ENCODE measurements around the gene CERS6.

The CERS6 gene

GRCh38 chr2:168441214-168441872, 14.7 kb upstream of the CERS6 start:
- FAIRE-seq (no peak), DNase-seq (ENCODE audit: low spot score) (no peak)

DNA sequence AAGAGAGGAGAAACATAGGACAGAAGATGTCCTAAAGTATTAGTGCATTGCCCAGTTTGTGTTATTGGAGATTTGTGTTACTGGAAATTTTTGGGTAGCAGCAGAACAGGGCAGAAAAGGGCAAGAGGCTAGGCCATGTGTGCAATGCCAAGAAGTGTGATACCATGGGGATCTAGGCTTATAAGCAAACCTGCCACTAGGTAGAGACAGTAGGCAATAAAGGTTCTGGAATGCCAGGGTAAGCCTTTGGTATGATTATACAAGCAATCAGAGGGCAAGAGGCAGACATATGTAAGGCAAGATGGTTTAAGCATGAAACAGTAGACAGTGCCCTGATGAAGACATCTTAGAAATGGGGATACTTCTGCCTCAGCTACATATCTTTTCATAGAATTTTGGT, 12.3 kb upstream of the CERS6 start:
- DNase-seq (ENCODE audit: low spot score) (no peak), FAIRE-seq (no peak)

GRCh38 chr2:168445960-168446359, 10.1 kb upstream of the CERS6 start:
- FAIRE-seq, result no peak
- DNase-seq (ENCODE audit: low spot score), result no peak

- FAIRE-seq, result no peak
- no peak for DNase-seq (ENCODE audit: low spot score)
Measured at GRCh38 chr2:168448980-168449379, 7.1 kb upstream of the CERS6 start.

DNA sequence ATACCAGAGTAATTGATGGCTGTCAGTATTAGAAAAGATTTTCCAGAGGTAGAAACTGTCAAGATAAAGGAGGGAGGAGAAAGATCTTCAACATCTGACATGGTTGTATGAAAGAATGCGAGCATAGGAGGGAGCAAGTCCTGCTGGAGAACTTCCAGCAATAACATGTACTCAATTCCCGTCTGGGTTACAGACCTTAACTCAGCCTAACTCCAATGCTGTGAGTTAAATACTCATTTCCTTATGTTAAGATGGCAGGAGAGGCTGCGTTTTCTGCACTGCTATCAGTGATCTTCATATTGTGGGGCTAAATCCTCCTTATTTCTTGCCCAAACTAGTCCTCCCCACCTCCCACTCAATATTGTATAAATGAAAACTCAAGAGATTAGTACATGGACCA, 6.7 kb upstream of the CERS6 start:
- FAIRE-seq (no peak), DNase-seq (ENCODE audit: low spot score) (no peak)

- no peak for FAIRE-seq
- no peak for DNase-seq (ENCODE audit: low spot score)
Measured at GRCh38 chr2:168450171-168450570, 5.9 kb upstream of the CERS6 start.

- no peak for DNase-seq (ENCODE audit: low spot score)
- no peak for FAIRE-seq
Measured at GRCh38 chr2:168450732-168451131, 5.3 kb upstream of the CERS6 start.

DNA sequence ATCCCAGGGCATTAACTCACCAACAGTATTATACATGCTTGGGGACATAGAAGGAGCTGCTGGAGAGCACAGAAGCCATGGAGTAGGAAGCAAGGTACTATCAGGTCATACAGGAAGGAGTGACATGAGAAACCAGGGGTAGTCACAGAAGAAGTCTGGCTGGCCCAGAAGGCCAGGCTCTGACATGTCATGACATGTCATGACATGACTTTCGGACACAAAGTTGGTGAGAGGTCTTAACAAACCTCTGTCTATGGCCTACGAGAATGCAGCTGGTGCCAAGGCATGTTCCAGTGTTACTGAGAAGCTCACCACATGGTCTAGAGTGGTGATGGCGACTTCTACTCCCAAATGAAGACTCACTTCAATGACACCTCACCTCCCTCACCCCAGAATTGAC, 3.3 kb upstream of the CERS6 start:
- DNase-seq (ENCODE audit: low spot score) (no peak), FAIRE-seq (no peak)

DNA sequence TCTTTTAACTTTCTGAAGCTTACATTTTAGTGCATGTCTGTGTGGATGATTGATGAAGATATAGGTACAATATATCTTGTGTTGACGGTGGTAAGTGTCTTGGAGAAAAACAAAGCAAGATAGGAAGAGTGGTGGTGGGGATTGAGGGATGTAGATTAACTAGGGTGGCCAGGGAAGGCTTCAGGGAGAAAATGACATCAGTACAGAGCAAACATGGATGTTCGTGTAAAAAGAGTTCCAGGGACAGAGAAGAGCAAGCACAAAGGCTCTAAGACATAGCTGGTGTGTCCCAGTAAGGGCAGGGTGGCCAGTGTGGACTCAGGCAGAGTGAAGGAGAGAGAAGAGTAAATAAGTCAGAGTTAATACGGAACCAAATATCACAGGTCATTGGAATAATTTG, 2.7 kb upstream of the CERS6 start:
- FAIRE-seq (no peak), DNase-seq (ENCODE audit: low spot score) (no peak)

- no peak for DNase-seq (ENCODE audit: low spot score)
- FAIRE-seq, result no peak
Measured at GRCh38 chr2:168454737-168455644, 1.1 kb upstream of the CERS6 start.

- peak; percentile 55 for DNase-seq (ENCODE audit: low spot score)
- no peak for FAIRE-seq
Measured at GRCh38 chr2:168456521-168457189, 583 bp downstream of the CERS6 start.

- no peak for DNase-seq (ENCODE audit: low spot score)
- no peak for FAIRE-seq
Measured at GRCh38 chr2:168457190-168457895, 1.3 kb downstream of the CERS6 start.

- no peak for FAIRE-seq
Measured at GRCh38 chr2:168458139-168458538, 2.1 kb downstream of the CERS6 start.

DNA sequence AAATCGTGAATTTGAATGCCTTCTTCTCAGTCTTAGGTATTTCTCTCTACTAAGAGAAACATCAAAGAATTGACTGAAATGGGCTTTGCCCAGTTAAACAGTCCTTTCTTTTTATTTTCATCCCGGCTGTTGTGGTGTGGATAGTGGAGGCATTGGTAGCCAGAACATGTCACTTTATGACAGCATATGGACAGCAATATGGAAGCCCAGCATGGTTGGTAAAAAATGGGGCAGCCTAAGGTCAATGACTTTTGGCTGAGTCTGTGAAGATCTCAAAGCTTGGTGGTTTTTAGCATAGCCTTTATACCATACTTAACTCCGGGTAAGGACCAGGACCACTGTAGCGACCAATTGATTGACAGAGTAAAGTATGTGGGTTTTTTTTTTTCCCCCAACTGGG, 3.2 kb downstream of the CERS6 start:
- FAIRE-seq (no peak), DNase-seq (ENCODE audit: low spot score) (no peak)

More at GRCh38 chr2:168458139-168458538, 2.1 kb downstream of the CERS6 start:
- DNase-seq (ENCODE audit: low spot score), result no peak

- DNase-seq (ENCODE audit: low spot score) (no peak), FAIRE-seq (no peak)
Measured at GRCh38 chr2:168460571-168460970, 4.5 kb downstream of the CERS6 start.

DNA sequence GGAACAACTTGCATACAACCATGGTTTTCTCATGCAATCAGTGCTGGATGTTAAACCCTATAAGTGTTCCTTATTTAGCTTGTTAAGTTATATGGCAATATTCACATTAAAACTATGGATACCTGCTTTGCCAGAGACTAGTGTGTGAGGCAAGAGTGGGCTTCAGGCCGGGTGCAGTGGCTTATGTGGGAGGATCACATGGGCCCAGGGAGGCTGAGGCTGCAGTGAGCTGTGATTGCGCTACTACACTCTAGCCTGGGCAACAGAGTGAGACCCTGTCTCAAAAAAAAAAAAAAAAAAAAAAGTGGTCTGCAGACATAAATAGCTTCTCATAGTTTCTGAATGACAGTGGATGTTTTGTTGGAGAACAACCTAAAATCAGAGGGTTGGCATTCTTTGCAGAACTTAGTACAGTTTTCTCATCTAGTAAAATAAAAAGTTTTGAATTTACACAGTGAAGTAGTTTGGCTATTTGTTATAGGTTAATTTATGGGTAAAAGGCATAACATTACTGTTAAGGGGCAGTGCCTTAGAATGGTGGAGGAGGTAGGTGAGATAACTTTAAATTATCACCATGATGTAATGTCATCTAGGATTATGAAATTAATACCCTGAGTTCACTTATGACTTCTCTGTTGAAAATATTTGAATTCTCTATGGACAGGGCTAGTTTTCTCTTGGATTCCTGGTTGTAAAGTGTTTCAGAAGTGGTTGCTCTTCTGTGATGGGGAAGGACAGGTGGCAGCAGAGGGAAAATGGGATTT, 5.3 kb downstream of the CERS6 start:
- DNase-seq (ENCODE audit: low spot score) (no peak), FAIRE-seq (no peak)

GRCh38 chr2:168461942-168462331, 5.9 kb downstream of the CERS6 start:
- DNase-seq (ENCODE audit: low spot score), result no peak
- FAIRE-seq, result no peak

DNA sequence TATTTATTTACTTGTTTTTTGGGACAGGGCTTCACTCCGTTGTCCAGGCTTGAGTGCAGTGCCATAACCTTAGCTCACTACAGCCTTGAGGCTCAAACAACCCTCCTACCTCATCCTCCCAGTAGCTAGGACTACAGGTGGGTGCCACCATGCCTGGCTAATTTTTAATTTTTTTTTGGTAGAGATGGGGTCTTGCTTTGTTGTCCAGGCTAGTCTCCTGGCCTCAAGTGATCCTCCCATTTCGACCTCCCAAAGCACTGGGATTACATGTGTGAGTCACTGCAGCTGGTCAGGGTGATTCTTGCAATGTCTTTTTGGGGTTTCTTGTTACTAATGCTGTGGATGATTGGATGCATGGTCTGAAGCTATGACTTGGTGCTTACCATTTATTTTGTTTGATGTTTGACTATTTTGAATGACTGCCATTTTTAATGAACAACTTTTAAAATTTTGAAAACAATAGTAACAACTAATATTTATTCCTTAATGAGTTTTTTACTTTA, 6.5 kb downstream of the CERS6 start:
- FAIRE-seq (no peak), DNase-seq (ENCODE audit: low spot score) (no peak)

- DNase-seq (ENCODE audit: low spot score), result no peak
- no peak for FAIRE-seq
Measured at GRCh38 chr2:168465594-168465993, 9.5 kb downstream of the CERS6 start.

GRCh38 chr2:168466190-168466737, 10.2 kb downstream of the CERS6 start:
- FAIRE-seq (no peak), DNase-seq (ENCODE audit: low spot score) (no peak)
